ENCODE data around the gene NAV3.

DNA sequence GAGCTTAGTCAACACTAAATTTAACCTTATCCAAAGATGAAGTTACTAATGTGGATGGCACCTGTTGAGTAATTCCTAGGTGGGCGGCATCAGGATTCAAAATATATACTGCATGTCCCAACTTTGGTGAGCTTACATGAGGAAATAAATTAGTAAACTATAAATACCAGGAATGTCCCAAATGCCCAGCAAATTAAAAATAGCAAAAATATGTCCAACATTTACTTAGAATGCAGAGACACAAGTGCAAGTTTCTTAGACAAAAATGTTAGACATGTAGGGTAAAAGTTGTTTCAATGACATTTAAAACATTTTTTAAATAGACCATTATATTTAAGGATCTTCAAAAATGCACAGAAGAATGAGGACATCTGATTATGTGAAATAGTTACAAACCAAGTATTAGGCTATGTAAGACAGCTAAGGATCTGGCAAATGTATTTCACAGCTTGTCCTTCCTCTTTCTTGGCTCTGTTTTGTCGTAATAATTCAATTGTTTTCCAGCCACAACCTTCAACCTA, 115.9 kb downstream of the NAV3 start:
- TF ChIP-seq, protein P1, sequence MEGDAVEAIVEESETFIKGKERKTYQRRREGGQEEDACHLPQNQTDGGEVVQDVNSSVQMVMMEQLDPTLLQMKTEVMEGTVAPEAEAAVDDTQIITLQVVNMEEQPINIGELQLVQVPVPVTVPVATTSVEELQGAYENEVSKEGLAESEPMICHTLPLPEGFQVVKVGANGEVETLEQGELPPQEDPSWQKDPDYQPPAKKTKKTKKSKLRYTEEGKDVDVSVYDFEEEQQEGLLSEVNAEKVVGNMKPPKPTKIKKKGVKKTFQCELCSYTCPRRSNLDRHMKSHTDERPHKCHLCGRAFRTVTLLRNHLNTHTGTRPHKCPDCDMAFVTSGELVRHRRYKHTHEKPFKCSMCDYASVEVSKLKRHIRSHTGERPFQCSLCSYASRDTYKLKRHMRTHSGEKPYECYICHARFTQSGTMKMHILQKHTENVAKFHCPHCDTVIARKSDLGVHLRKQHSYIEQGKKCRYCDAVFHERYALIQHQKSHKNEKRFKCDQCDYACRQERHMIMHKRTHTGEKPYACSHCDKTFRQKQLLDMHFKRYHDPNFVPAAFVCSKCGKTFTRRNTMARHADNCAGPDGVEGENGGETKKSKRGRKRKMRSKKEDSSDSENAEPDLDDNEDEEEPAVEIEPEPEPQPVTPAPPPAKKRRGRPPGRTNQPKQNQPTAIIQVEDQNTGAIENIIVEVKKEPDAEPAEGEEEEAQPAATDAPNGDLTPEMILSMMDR (IDR thresholded peaks at IDR 0.05) = no peak
- TF ChIP-seq POLR2A (IDR thresholded peaks at IDR 0.05) = no peak
